Measurements from ENCODE around the gene SLC6A19. TPM values are rescaled to one million over a fixed set of nuclear protein-coding genes. Genes with fewer than 3 reads are reported as not detected.

Gene SLC6A19
- total and polyA plus RNA-seq, 2 of the 13 experiments (the other 11 are each of a cell fraction or from before 2014, with no cell fraction given), result 0.02 TPM; not detected in 1

- no peak for TF ChIP-seq LBX2 (CRISPR knock-in tag; IDR thresholded peaks at IDR 0.05; ENCODE audit: borderline replicate concordance)
- no peak for TF ChIP-seq ZNF597 (CRISPR knock-in tag; IDR thresholded peaks at IDR 0.05)
- TF ChIP-seq TP53 (CRISPR knock-in tag; conservative IDR thresholded peaks at IDR 0.05), result no peak
- no peak for TF ChIP-seq ARID3A (IDR thresholded peaks at IDR 0.05; ENCODE audit: low read depth, low read length)
Observed at GRCh38 chr5:1257363-1257762, 56.0 kb downstream of the SLC6A19 start (continued).

GRCh38 chr5:1257841-1258240 is 56.4 kb downstream of the SLC6A19 start:
- Histone ChIP-seq H3K79me2 (ENCODE audit: insufficient read depth, low read length) (no peaks in the 10 kb centered on the region), H3K27ac (ENCODE audit: extremely low read length, insufficient read depth, low read length) (no peak overlapping the region), H3K9ac (ENCODE audit: insufficient read depth, low read depth, low read length) (no peak overlapping the region), H3K4me3 (replicated peaks in 1 of 3; ENCODE audit: insufficient read depth in 1 of 3, low read depth in 2 of 3, low read length in 3 of 3) (no peak overlapping the region), H3K9me3 (ENCODE audit: low read length) (no peaks in the 10 kb centered on the region), H3K4me2 (ENCODE audit: low read depth, low read length) (no peak overlapping the region), H4K20me1 (ENCODE audit: insufficient read depth, low read length) (no peaks in the 10 kb centered on the region), H2AFZ (ENCODE audit: low read length) (no peak overlapping the region), H3K27me3 (ENCODE audit: control insufficient read depth in 1 of 2, insufficient read depth in 2 of 2, low read length in 2 of 2) (peaks cover 1 to 3% of the 10 kb centered on the region in 2 experiments; a peak in 3 of 5 replicates), H3K36me3 (replicated peaks in 1 of 2; ENCODE audit: control insufficient read depth in 1 of 2, insufficient read depth in 2 of 2, low read length in 2 of 2) (no peaks in the 10 kb centered on the region), H3K4me1 (ENCODE audit: insufficient read depth, low read length) (no peaks in the 10 kb centered on the region)
- in situ Hi-C loops (cut with HindIII; ENCODE audit: extremely low pct_ligation_motif_present, low pct_unique_long_range_greater_than_20kb), result no loop called here
- FAIRE-seq, result no peak
- no peak for ATAC-seq
- CTCF ChIA-PET (ENCODE audit: low intra/inter-chr PET ratio, low total read pairs), result no interaction called here
- POLR2A ChIA-PET, result no interaction called here
- BruUV-seq (replicated peaks), result no TSS peak
- 48% methylated on average over 7 of the region's 13 CpGs for WGBS (ENCODE audit: low lambda C conversion rate)
- no peak for DNase-seq (ENCODE audit: low spot score)
- TF ChIP-seq HOXA3 (CRISPR knock-in tag; IDR thresholded peaks at IDR 0.05), result no peak
- TF ChIP-seq ZNF564 (CRISPR knock-in tag; IDR thresholded peaks at IDR 0.05), result no peak
- no peak for TF ChIP-seq CAMTA2 (CRISPR knock-in tag; IDR thresholded peaks at IDR 0.05; ENCODE audit: borderline replicate concordance)
- no peak for TF ChIP-seq ELF4 (CRISPR knock-in tag; IDR thresholded peaks at IDR 0.05; ENCODE audit: borderline replicate concordance)
- TF ChIP-seq SUZ12 (IDR thresholded peaks at IDR 0.05; ENCODE audit: low read depth, low read length), result no peak
- no peak for TF ChIP-seq CBX5 (CRISPR knock-in tag; IDR thresholded peaks at IDR 0.05; ENCODE audit: borderline replicate concordance)
- TF ChIP-seq ZNF609 (CRISPR knock-in tag; IDR thresholded peaks at IDR 0.05; ENCODE audit: borderline replicate concordance), result no peak
- TF ChIP-seq HMG20B (CRISPR knock-in tag; conservative IDR thresholded peaks at IDR 0.05), result no peak
- no peak for TF ChIP-seq ZNF574 (CRISPR knock-in tag; IDR thresholded peaks at IDR 0.05)
- intact Hi-C loops (cut with micrococcal nuclease; ENCODE audit: unreplicated experiment), result no loop called here

Data from HepG2 (cell line).